ENCODE data around the gene AAMDC.
"Not testable (repeated sequence)": the region's sequence is repeated elsewhere in the genome, so short reads cannot be mapped to it uniquely, and the experiment has no call there.

AAMDC gene

GRCh38 chr11:77822126-77822525 lies 1.2 kb downstream of the AAMDC start:
- not testable (repeated sequence) for DNase-seq

- DNase-seq, result peak; percentile 55
Measured at GRCh38 chr11:77823775-77824174, 2.8 kb downstream of the AAMDC start.

GRCh38 chr11:77828926-77829325 lies 8.0 kb downstream of the AAMDC start:
- no peak for DNase-seq

- DNase-seq, result no peak
Measured at GRCh38 chr11:77833302-77833701, 12.4 kb downstream of the AAMDC start.

- peak; percentile 17 for DNase-seq
Measured at GRCh38 chr11:77842441-77843121, 21.6 kb downstream of the AAMDC start.

- not testable (repeated sequence) for DNase-seq
Measured at GRCh38 chr11:77843700-77844099, 22.8 kb downstream of the AAMDC start.

GRCh38 chr11:77851503-77851902 lies 30.6 kb downstream of the AAMDC start:
- DNase-seq, result no peak

- no peak for DNase-seq
Measured at GRCh38 chr11:77854838-77855237, 33.9 kb downstream of the AAMDC start.

GRCh38 chr11:77857906-77858457 lies 37.0 kb downstream of the AAMDC start:
- peak; percentile 22 for DNase-seq

GRCh38 chr11:77861444-77861843 lies 40.5 kb downstream of the AAMDC start:
- DNase-seq, result not testable (repeated sequence)

- no peak for DNase-seq
Measured at GRCh38 chr11:77865805-77866204, 44.9 kb downstream of the AAMDC start.

- DNase-seq, result no peak
Measured at GRCh38 chr11:77866336-77866735, 45.4 kb downstream of the AAMDC start.

- no peak for DNase-seq
Measured at GRCh38 chr11:77868744-77869143, 47.8 kb downstream of the AAMDC start.

- DNase-seq, result no peak
Measured at GRCh38 chr11:77871855-77872254, 50.9 kb downstream of the AAMDC start.

GRCh38 chr11:77873345-77873744 lies 52.4 kb downstream of the AAMDC start:
- no peak for DNase-seq

- no peak for DNase-seq
Measured at GRCh38 chr11:77874206-77874605, 53.3 kb downstream of the AAMDC start.

GRCh38 chr11:77876045-77876444 lies 55.1 kb downstream of the AAMDC start:
- DNase-seq, result no peak

GRCh38 chr11:77878247-77878646 lies 57.3 kb downstream of the AAMDC start:
- not testable (repeated sequence) for DNase-seq

- DNase-seq, result no peak
Measured at GRCh38 chr11:77879218-77879617, 58.3 kb downstream of the AAMDC start.

GRCh38 chr11:77882396-77882795 lies 61.5 kb downstream of the AAMDC start:
- no peak for DNase-seq

GRCh38 chr11:77883775-77884174 lies 62.8 kb downstream of the AAMDC start:
- DNase-seq, result no peak

- no peak for DNase-seq
Measured at GRCh38 chr11:77884186-77884828, 63.4 kb downstream of the AAMDC start.

- DNase-seq, result no peak
Measured at GRCh38 chr11:77884829-77885190, 63.9 kb downstream of the AAMDC start.

GRCh38 chr11:77886401-77886800 lies 65.5 kb downstream of the AAMDC start:
- DNase-seq, result no peak

- DNase-seq, result not testable (repeated sequence)
Measured at GRCh38 chr11:77889045-77889444, 68.1 kb downstream of the AAMDC start.
